ENCODE results near the gene FAS. TPM values are rescaled to one million over a fixed set of nuclear protein-coding genes. Genes with fewer than 3 reads are reported as not detected.

Gene FAS
- polyA plus RNA-seq, 3 donors, result 27.3 to 28.9 (median 27.9) TPM

- H3K4me3 Mint-ChIP-seq, result no peak overlapping the region
- peaks cover 0 to 6% (median 4%) of the 10 kb centered on the region in 3 donors for H3K27me3 Mint-ChIP-seq (ENCODE audit: low read depth in 3 of 3)
- H3K9me3 Mint-ChIP-seq, result peaks cover 0 to 4% (median under 1%) of the 10 kb centered on the region in 7 donors
- H3K9me3 ChIP-seq (replicated peaks in 1 of 2; ENCODE audit: control insufficient read depth in 1 of 2, insufficient read depth in 1 of 2, low read length in 2 of 2), result no peaks in the 10 kb centered on the region
- intact Hi-C loops (cut with micrococcal nuclease), result loop anchor here in 1 of 2 donors (10.0 kb wide), 1 partner anchor 49 kb away; no protein-coding TSS in a partner anchor
- no peaks in the 10 kb centered on the region for H4K20me1 ChIP-seq (ENCODE audit: insufficient read depth, low read length)
- H3K4me3 ChIP-seq (replicated peaks in 1 of 3; ENCODE audit: low read depth in 2 of 3, low read length in 3 of 3), result no peak overlapping the region
- no peaks in the 10 kb centered on the region for H3K79me2 ChIP-seq (ENCODE audit: insufficient read depth, low read length)
- H3K9ac ChIP-seq (ENCODE audit: insufficient read depth, low read length, poor library complexity, severe bottlenecking), result no peak overlapping the region
- H3K4me2 ChIP-seq (replicated peaks; ENCODE audit: extremely low read depth, low read length, poor library complexity, severe bottlenecking), result no peak overlapping the region
- peaks cover 54% of the 10 kb centered on the region for H3K4me1 Mint-ChIP-seq
- no peak overlapping the region for H3K27ac ChIP-seq (ENCODE audit: low read depth in 1 of 2, low read length in 2 of 2)
- peaks cover 41 to 58% of the 10 kb centered on the region in 2 donors for H3K4me1 ChIP-seq (ENCODE audit: control insufficient read depth in 1 of 2, insufficient read depth in 2 of 2, low read length in 2 of 2)
- DNase-seq, result peak in 2 of 3 donors; percentile 21 to 30
- H3K27ac Mint-ChIP-seq, result peak overlapping the region in 2 of 7 donors; percentile 10 to 42
- peaks cover 0 to 6% of the 10 kb centered on the region in 2 donors for H3K36me3 Mint-ChIP-seq
- H3K27me3 ChIP-seq (ENCODE audit: control insufficient read depth in 2 of 2, insufficient read depth in 2 of 2, low read length in 2 of 2), result no peaks in the 10 kb centered on the region
- TF ChIP-seq CTCF (IDR thresholded peaks at IDR 0.05), result no peak
- no CpG with 5 or more reads among the region's 1 CpG for WGBS (ENCODE audit: insufficient coverage)
- no peak overlapping the region for H2AFZ ChIP-seq (ENCODE audit: insufficient read depth, low read depth, low read length, poor library complexity, severe bottlenecking)
- no peaks in the 10 kb centered on the region for H3K36me3 ChIP-seq (replicated peaks in 1 of 2; ENCODE audit: control insufficient read depth in 1 of 2, insufficient read depth in 2 of 2, low read length in 2 of 2)
These were observed 44.9 kb downstream of the FAS start for GRCh38 chr10:89035461-89035860.

DNA sequence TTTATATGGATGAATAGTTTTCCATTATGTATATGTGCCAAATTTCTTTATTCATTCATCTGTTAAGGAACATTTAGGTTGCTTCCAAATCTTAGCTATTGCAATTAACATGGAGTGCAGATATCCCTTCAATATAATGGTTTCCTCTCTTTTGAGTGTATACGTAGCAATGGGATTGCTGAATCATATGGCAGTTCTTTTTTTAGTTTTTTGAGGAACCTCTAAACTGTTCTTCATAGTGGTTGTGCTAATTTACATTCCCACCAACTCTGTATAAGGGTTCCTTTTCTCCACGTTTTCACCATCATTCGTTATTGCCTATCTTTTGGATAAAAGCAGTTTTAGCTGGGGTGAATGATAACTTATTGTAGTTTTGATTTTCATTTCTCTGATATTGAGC lies 46.5 kb downstream of the FAS start:
- peak overlapping the region; percentile 40 for H3K4me2 ChIP-seq (replicated peaks; ENCODE audit: extremely low read depth, low read length, poor library complexity, severe bottlenecking)
- peaks cover 0 to 5% (median 2%) of the 10 kb centered on the region in 3 donors for H3K27me3 Mint-ChIP-seq (ENCODE audit: low read depth in 3 of 3)
- intact Hi-C loops (cut with micrococcal nuclease), result loop anchor here in 1 of 2 donors (10.0 kb wide), 1 partner anchor 48 kb away; no protein-coding TSS in a partner anchor

More for the DNA sequence above, 46.5 kb downstream of the FAS start:
- peaks cover 3 to 4% of the 10 kb centered on the region in 2 donors for H3K36me3 Mint-ChIP-seq
- H3K9me3 Mint-ChIP-seq, result peaks cover 0 to 5% (median 3%) of the 10 kb centered on the region in 7 donors
- DNase-seq, result peak; percentile 16 to 63 (median 58)
- no peak overlapping the region for H3K4me3 ChIP-seq (replicated peaks in 1 of 3; ENCODE audit: low read depth in 2 of 3, low read length in 3 of 3)
- TF ChIP-seq CTCF (IDR thresholded peaks at IDR 0.05), result no peak
- H3K9ac ChIP-seq (ENCODE audit: insufficient read depth, low read length, poor library complexity, severe bottlenecking), result no peak overlapping the region
- H3K27ac ChIP-seq (ENCODE audit: low read depth in 1 of 2, low read length in 2 of 2), result no peak overlapping the region
- no peaks in the 10 kb centered on the region for H3K27me3 ChIP-seq (ENCODE audit: control insufficient read depth in 2 of 2, insufficient read depth in 2 of 2, low read length in 2 of 2)
- no peak overlapping the region for H2AFZ ChIP-seq (ENCODE audit: insufficient read depth, low read depth, low read length, poor library complexity, severe bottlenecking)
- no CpG with 5 or more reads among the region's 3 CpGs for WGBS (ENCODE audit: insufficient coverage)
- no peaks in the 10 kb centered on the region for H3K9me3 ChIP-seq (replicated peaks in 1 of 2; ENCODE audit: control insufficient read depth in 1 of 2, insufficient read depth in 1 of 2, low read length in 2 of 2)
- H3K79me2 ChIP-seq (ENCODE audit: insufficient read depth, low read length), result no peaks in the 10 kb centered on the region
- H3K36me3 ChIP-seq (replicated peaks in 1 of 2; ENCODE audit: control insufficient read depth in 1 of 2, insufficient read depth in 2 of 2, low read length in 2 of 2), result no peaks in the 10 kb centered on the region
- H3K4me3 Mint-ChIP-seq, result no peak overlapping the region
- H3K27ac Mint-ChIP-seq, result peak overlapping the region in 6 of 7 donors; percentile 9 to 69 (median 52)
- H3K4me1 Mint-ChIP-seq, result peaks cover 38% of the 10 kb centered on the region
- no peaks in the 10 kb centered on the region for H4K20me1 ChIP-seq (ENCODE audit: insufficient read depth, low read length)
- peaks cover 25 to 42% of the 10 kb centered on the region in 2 donors for H3K4me1 ChIP-seq (ENCODE audit: control insufficient read depth in 1 of 2, insufficient read depth in 2 of 2, low read length in 2 of 2)
